Ureter (tissue), 1 donor: ENCODE measurements around the gene GPR55. TPM values are rescaled to one million over a fixed set of nuclear protein-coding genes. Genes with fewer than 3 reads are reported as not detected.

Source experiments
- DNase-seq: peaks from one replicate; pipeline ENCODE4 v3.0.0-alpha.2; 2020; ENCODE audit warnings: low spot score
- total RNA-seq: library from RNA; stranded (reverse); gene quantifications from one replicate; pipeline ENCODE4 v1.2.4, GENCODE V29; 2023
- donor health status: DM: yes; HTN: yes; CAD: no.

The GPR55 gene
- total RNA-seq, 1 donor from 2014 or later: 0.39 TPM

GRCh38 chr2:230934231-230935129 is 9.4 kb upstream of the GPR55 start:
- peak; percentile 29 for DNase-seq

GRCh38 chr2:230933521-230934180 is 8.6 kb upstream of the GPR55 start:
- peak; percentile 23 for DNase-seq

- DNase-seq: no peak
Measured at GRCh38 chr2:230932556-230933511, 7.8 kb upstream of the GPR55 start.

- DNase-seq: no peak
Measured at GRCh38 chr2:230931556-230932231, 6.7 kb upstream of the GPR55 start.

- DNase-seq: no peak
Measured at GRCh38 chr2:230930928-230931555, 6.0 kb upstream of the GPR55 start.

- DNase-seq: no peak
Measured at GRCh38 chr2:230930149-230930780, 5.2 kb upstream of the GPR55 start.

- DNase-seq: no peak
Measured at GRCh38 chr2:230929381-230930148, 4.5 kb upstream of the GPR55 start.

GRCh38 chr2:230928701-230929380 is 3.8 kb upstream of the GPR55 start:
- no peak for DNase-seq

- DNase-seq: no peak
Measured at GRCh38 chr2:230927711-230928341, 2.8 kb upstream of the GPR55 start.

- DNase-seq: no peak
Measured at GRCh38 chr2:230925879-230926765, 1.1 kb upstream of the GPR55 start.

GRCh38 chr2:230925443-230925878 is 419 bp upstream of the GPR55 start:
- DNase-seq: no peak

GRCh38 chr2:230924092-230924469 is 961 bp downstream of the GPR55 start:
- no peak for DNase-seq

GRCh38 chr2:230922951-230923717 is 1.9 kb downstream of the GPR55 start:
- no peak for DNase-seq

- no peak for DNase-seq
Measured at GRCh38 chr2:230921806-230922595, 3.0 kb downstream of the GPR55 start.

- no peak for DNase-seq
Measured at GRCh38 chr2:230920167-230920566, 4.9 kb downstream of the GPR55 start.

- DNase-seq: no peak
Measured at GRCh38 chr2:230919681-230920080, 5.4 kb downstream of the GPR55 start.
